GM19351 (cell line): ENCODE measurements around the gene PRIMPOL.
"Not testable (repeated sequence)": the region's sequence is repeated elsewhere in the genome, so short reads cannot be mapped to it uniquely, and the experiment has no call there.

Experiments used
- ATAC-seq: cut with Tn5 transposase; IDR thresholded peaks from one replicate; pipeline ENCODE4 v1.9.1; 2021; ENCODE audit warnings: mild to moderate bottlenecking, moderate library complexity; ENCODE audit not compliant: unreplicated experiment

The PRIMPOL gene, protein sequence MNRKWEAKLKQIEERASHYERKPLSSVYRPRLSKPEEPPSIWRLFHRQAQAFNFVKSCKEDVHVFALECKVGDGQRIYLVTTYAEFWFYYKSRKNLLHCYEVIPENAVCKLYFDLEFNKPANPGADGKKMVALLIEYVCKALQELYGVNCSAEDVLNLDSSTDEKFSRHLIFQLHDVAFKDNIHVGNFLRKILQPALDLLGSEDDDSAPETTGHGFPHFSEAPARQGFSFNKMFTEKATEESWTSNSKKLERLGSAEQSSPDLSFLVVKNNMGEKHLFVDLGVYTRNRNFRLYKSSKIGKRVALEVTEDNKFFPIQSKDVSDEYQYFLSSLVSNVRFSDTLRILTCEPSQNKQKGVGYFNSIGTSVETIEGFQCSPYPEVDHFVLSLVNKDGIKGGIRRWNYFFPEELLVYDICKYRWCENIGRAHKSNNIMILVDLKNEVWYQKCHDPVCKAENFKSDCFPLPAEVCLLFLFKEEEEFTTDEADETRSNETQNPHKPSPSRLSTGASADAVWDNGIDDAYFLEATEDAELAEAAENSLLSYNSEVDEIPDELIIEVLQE

GRCh38 chr4:184649026-184649970, at the start of gene PRIMPOL, which contains the start of gene CASP3:
Gene PRIMPOL, plus strand, starts transcription at chr4:184649738. Its CDS starts 7,403 bp downstream, at chr4:184657141.
Gene CASP3, minus strand, starts transcription at chr4:184649447. Its CDS starts 10,994 bp downstream, at chr4:184638453.
- ATAC-seq: peak; percentile 80

GRCh38 chr4:184600982-184601381, 48.6 kb upstream of the PRIMPOL start:
- ATAC-seq: not testable (repeated sequence)

- ATAC-seq: not testable (repeated sequence)
Observed at GRCh38 chr4:184602857-184603256, 46.7 kb upstream of the PRIMPOL start.

- not testable (repeated sequence) for ATAC-seq
Observed at GRCh38 chr4:184607429-184607828, 42.1 kb upstream of the PRIMPOL start.

GRCh38 chr4:184612074-184612473, 37.5 kb upstream of the PRIMPOL start:
- no peak for ATAC-seq

DNA sequence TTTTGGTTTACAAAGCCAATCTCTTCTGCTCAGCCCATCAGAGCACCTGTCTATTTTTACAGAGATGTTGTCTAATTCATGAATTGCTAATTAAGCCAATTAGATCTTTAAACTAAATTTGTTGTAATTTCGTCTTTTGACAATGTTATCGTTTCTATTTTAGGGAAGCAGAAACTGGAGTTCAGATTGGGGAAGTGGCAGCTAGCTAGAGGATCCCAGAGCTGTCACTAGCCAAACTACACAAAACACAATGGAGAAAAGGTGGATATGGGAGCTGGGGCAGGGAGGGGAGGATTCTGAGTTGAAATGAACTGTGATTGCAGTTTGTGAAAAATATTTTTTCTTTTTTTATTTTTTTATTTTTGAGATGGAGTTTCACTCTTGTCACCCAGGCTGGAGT, 36.1 kb upstream of the PRIMPOL start:
- ATAC-seq: no peak

- ATAC-seq: no peak
Observed at GRCh38 chr4:184614509-184614908, 35.0 kb upstream of the PRIMPOL start.

GRCh38 chr4:184616168-184616567, 33.4 kb upstream of the PRIMPOL start:
- not testable (repeated sequence) for ATAC-seq

GRCh38 chr4:184616633-184617551, 32.6 kb upstream of the PRIMPOL start:
- ATAC-seq: peak; percentile 84

DNA sequence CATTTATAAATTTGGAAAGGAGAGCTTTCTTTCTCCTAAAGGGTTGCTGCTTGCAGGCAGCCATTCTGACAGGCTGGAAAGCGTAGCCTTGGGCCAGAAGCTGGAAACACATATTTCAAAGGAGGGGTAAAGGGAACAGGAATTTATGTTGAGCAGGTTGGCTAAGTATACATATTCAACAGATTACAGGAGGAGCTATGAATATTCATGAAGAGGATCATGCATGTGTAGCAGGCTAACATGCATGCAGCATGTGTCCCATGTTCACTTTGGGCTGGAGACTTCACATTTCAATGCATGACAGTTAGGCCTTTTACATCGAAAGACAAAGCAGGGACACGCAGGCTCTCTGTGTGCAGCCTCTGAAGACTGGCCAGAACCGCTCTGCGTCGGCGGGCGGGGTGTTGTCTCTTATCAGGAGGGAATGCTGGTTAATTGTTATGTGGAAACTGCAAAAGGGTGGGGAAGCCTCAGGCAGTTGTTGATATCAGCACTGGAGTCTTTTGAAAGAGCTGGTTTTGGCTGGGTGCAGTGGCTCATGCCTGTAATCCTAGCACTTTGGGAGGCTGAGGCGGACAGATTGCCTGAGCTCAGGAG, 31.8 kb upstream of the PRIMPOL start:
- no peak for ATAC-seq

GRCh38 chr4:184620212-184620867, 29.2 kb upstream of the PRIMPOL start:
- ATAC-seq: no peak

GRCh38 chr4:184621518-184621917, 28.0 kb upstream of the PRIMPOL start:
- no peak for ATAC-seq

GRCh38 chr4:184624504-184624903, 25.0 kb upstream of the PRIMPOL start:
- not testable (repeated sequence) for ATAC-seq

DNA sequence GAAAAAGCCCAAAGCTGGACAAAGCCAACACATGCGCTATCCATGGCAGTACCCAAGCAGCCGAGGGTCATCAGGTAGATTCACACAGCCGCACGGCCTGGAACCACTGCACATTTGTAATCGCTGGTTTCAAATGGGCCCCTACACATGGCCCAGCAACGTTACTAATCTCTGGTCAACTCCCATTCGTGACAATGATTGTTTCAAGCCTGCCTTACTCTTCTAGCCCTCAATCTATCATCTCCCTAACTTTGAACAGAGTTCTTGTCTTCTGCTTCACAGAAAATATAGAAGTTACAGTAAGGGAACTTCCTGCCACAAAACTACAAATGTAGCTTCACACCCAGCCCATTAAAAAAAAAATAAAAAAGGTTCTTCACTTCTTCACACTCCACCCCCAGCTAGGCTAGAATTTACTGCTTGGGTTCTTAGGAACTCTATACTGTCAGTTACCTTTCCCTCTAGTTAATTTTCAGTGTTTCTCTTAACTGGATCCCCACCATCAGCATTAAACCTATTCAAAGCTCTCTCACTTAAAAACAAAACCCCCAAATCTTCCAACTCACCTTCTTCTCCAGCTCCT, 24.5 kb upstream of the PRIMPOL start:
- no peak for ATAC-seq

DNA sequence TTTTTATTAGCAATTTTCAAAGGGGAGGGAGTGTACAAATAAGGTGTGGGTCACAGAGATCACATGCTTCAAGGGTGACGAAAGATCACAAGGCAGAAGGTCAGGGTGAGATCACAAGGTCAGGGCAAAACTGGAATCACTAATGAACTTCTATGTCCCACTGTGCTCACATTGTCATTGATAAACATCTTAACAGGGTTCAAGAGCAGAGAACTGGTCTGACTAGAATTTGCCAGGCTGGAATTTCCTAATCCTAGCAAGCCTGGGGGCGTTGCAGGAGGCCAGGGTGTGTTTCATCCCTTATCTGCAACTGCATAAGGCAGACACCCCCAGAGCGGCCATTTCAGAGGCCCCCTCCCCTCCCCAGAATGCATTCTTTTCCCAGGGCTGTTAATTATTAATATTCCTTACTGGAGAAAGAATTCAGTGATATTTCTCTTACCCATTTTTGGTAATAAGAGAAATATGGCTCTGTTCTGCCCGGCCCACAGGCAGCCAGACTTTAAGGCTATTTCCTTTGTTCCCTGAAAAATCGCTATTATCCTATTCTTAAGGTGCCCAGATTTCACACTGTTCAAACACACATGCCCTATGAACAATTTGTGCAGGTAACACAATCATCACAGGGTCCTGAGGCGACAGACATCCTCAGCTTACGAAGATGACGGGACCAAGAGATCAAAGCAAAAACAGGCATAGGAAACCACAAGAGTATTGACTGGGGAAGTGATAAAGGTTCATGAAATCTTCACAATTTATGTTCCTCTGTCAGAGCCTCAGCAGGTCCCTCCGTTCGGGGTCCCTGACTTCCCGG, 23.5 kb upstream of the PRIMPOL start:
- not testable (repeated sequence) for ATAC-seq

- ATAC-seq: no peak
Observed at GRCh38 chr4:184628103-184628502, 21.4 kb upstream of the PRIMPOL start.

GRCh38 chr4:184632842-184633241, 16.7 kb upstream of the PRIMPOL start:
- no peak for ATAC-seq

GRCh38 chr4:184635381-184635780, 14.2 kb upstream of the PRIMPOL start:
- no peak for ATAC-seq
